ENCODE data around the gene SLC39A3.

- TF ChIP-seq CTCF (IDR thresholded peaks at IDR 0.05; ENCODE audit: low read length) (no peak), EZH2 (IDR thresholded peaks at IDR 0.05; ENCODE audit: borderline replicate concordance, low read length) (no peak)
Observed at GRCh38 chr19:2744113-2744512, 4.3 kb upstream of the SLC39A3 start.

Data from OCI-LY1 (cell line).